Measurements from ENCODE around the gene RB1.

The RB1 gene

DNA sequence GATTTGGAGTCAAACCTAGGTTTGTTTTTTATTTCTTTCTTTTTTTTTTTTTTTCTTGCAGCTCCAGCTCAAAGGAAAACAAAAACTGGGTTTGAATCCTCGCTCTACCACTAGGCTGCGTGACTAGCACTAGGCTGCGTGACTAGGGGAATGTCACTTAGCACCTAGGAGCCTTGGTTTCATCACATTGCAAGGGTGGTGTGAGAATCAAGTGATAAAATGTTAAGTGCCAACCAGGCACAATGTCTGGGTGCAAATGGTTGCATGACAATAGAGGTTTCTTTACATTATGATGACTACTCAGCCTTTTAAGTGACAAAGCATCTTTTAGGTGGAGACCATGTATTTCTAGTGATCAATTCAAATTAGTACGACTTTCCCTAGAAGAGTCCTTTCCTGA lies 201.5 kb downstream of the RB1 start:
- no peaks in the 10 kb centered on the region for H3K27me3 ChIP-seq (ENCODE audit: insufficient read depth, low read length)
- H3K4me3 ChIP-seq (ENCODE audit: low read length) = no peak overlapping the region
- H3K4me1 ChIP-seq (ENCODE audit: insufficient read depth, low read length) = no peaks in the 10 kb centered on the region
- peaks cover 12% of the 10 kb centered on the region for H3K36me3 ChIP-seq (ENCODE audit: insufficient read depth, low read length)
- no peak overlapping the region for H2AFZ ChIP-seq (ENCODE audit: low read depth, low read length)
- no peaks in the 10 kb centered on the region for H3K9me3 ChIP-seq (ENCODE audit: low read length)

DNA sequence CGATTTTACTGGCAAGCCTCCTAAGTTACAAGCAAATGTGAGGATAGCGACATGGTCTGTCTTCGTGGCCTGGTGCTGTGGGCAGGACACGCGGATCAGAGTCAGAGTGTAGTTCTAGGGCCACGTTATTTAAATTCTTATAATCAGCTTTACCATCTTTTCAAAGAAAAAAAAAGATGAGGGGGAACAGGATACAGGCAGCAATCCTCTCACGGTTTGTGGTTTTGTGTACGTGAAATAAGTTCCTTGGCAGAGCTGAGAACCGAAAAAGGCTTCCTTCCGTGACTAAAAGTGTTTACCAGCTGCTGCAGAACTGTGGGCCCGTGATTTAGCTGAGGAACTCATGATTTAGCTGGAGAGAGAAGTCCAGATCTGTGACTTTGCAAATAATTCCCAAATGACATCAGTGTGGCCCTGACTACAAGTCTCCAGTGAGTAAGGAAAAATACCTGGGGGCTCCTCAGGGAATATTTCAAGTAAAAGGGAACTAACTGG lies 202.1 kb downstream of the RB1 start:
- H2AFZ ChIP-seq (ENCODE audit: low read depth, low read length) = no peak overlapping the region
- H3K4me1 ChIP-seq (ENCODE audit: insufficient read depth, low read length) = no peaks in the 10 kb centered on the region
- H3K4me3 ChIP-seq (ENCODE audit: low read length) = no peak overlapping the region
- H3K27me3 ChIP-seq (ENCODE audit: insufficient read depth, low read length) = no peaks in the 10 kb centered on the region
- H3K9me3 ChIP-seq (ENCODE audit: low read length) = no peaks in the 10 kb centered on the region
- H3K36me3 ChIP-seq (ENCODE audit: insufficient read depth, low read length) = peaks cover 12% of the 10 kb centered on the region

DNA sequence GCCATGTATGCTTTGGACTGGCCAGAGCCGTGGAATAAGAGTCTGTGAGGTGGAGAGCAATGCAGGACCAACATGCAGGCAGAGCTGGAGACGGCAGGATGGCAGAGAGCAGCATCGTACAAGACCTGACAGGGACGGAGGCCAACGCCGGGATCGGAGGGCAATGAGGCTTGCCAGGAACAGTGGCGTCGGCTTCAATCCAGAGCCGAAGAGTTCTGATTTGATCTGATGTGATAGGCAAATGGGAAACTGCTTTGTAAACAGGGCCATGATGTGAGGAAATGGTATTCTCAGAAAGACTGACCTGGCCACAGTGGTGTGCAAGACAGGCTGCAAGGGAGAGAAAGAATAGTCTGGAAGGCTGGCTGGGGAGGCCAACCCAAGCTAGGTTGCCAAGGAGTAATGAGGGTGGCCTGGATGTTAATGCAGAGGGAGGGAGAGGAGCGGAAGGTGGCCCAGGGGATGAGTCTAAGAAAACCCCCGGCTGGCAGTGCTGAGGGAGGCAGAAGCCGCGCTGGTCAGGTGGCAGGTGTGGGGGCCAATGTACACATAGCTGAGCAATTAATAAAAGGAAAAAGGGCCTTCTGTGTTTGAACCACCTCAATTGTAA lies 202.6 kb downstream of the RB1 start:
- H3K4me1 ChIP-seq (ENCODE audit: insufficient read depth, low read length) = no peaks in the 10 kb centered on the region
- H3K9me3 ChIP-seq (ENCODE audit: low read length) = no peaks in the 10 kb centered on the region
- no peaks in the 10 kb centered on the region for H3K27me3 ChIP-seq (ENCODE audit: insufficient read depth, low read length)
- no peak overlapping the region for H2AFZ ChIP-seq (ENCODE audit: low read depth, low read length)
- no peak overlapping the region for H3K4me3 ChIP-seq (ENCODE audit: low read length)
- H3K36me3 ChIP-seq (ENCODE audit: insufficient read depth, low read length) = peaks cover 11% of the 10 kb centered on the region

DNA sequence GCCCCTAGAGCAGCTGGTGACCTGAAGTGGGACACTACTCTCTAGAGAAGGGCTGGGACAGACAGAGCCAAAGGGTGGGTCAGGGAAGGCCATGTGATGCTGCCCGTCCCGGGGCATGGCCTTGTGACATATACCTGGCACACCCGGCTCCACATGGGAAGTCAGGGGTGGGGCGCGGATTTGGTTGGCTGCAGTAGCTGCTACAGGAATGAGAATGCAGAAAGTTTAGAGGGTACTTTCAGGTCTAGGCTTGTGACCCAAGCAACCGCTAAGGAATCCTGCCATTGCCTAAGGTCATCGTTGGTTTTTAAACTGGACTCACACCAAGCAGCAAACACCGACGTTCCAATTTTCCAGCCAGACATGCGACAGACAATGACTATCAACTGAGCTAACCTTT lies 203.5 kb downstream of the RB1 start:
- H3K4me1 ChIP-seq (ENCODE audit: insufficient read depth, low read length) = no peaks in the 10 kb centered on the region
- H3K27me3 ChIP-seq (ENCODE audit: insufficient read depth, low read length) = no peaks in the 10 kb centered on the region
- H2AFZ ChIP-seq (ENCODE audit: low read depth, low read length) = no peak overlapping the region
- H3K4me3 ChIP-seq (ENCODE audit: low read length) = no peak overlapping the region
- no peaks in the 10 kb centered on the region for H3K9me3 ChIP-seq (ENCODE audit: low read length)
- H3K36me3 ChIP-seq (ENCODE audit: insufficient read depth, low read length) = peaks cover 13% of the 10 kb centered on the region

DNA sequence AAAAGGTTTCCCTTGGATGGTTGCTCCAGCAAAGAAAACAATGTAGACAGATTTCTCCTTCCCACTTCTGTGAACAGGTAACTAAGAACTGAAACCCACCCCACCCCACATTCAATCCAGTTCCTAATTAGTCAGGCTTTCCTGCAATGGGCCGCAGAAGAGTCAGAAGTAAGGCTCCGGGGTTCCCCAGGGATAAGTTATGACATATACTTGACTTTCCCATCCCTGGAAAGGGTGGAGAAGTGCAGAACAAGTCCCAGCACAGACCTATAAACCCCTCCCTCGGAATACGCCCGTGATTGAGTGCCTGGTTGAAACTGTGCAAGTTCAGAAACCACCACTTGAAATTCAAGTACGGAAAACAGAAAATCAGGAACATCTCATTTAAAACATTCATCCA lies 204.5 kb downstream of the RB1 start:
- H3K9me3 ChIP-seq (ENCODE audit: low read length) = no peaks in the 10 kb centered on the region
- no peaks in the 10 kb centered on the region for H3K27me3 ChIP-seq (ENCODE audit: insufficient read depth, low read length)
- no peak overlapping the region for H2AFZ ChIP-seq (ENCODE audit: low read depth, low read length)
- H3K36me3 ChIP-seq (ENCODE audit: insufficient read depth, low read length) = peaks cover 13% of the 10 kb centered on the region
- no peaks in the 10 kb centered on the region for H3K4me1 ChIP-seq (ENCODE audit: insufficient read depth, low read length)
- no peak overlapping the region for H3K4me3 ChIP-seq (ENCODE audit: low read length)

- Histone ChIP-seq H3K9me3 (ENCODE audit: low read length) (no peaks in the 10 kb centered on the region), H3K4me3 (ENCODE audit: low read length) (no peak overlapping the region), H3K36me3 (ENCODE audit: insufficient read depth, low read length) (peaks cover 13% of the 10 kb centered on the region), H3K27me3 (ENCODE audit: insufficient read depth, low read length) (no peaks in the 10 kb centered on the region), H3K4me1 (ENCODE audit: insufficient read depth, low read length) (no peaks in the 10 kb centered on the region), H2AFZ (ENCODE audit: low read depth, low read length) (no peak overlapping the region)
Measured at GRCh38 chr13:48510698-48511097, 207.1 kb downstream of the RB1 start.

DNA sequence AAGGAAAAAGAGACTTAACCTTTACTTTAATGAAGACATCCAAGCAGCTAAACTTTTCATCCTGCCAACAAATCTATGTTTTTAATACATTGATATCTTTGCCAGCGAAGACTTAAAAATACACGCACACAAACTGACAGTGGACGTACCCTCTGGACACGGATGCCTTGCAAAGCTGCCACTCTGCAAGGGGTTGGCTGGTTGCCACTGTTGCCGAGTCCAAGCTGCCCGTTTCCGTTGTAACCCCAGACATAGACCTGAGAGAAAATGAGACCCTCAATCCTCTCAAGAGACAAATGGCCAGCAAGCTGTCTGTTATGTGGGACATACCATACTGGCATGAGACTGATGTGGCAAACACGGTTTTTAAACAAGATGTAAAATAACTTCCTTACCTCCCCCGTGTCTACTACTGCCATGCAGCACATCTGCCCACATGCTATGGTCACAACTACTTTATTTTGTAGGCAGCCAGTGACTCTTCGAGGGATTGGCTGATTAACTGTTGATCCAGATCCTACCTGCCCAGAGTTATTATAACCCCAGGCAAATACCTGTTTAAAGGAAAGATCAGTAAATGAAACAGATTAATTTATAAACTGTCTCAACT lies 208.2 kb downstream of the RB1 start:
- H3K9me3 ChIP-seq (ENCODE audit: low read length) = no peaks in the 10 kb centered on the region
- peaks cover 9% of the 10 kb centered on the region for H3K36me3 ChIP-seq (ENCODE audit: insufficient read depth, low read length)
- H3K4me3 ChIP-seq (ENCODE audit: low read length) = no peak overlapping the region
- no peaks in the 10 kb centered on the region for H3K4me1 ChIP-seq (ENCODE audit: insufficient read depth, low read length)
- H2AFZ ChIP-seq (ENCODE audit: low read depth, low read length) = no peak overlapping the region
- no peaks in the 10 kb centered on the region for H3K27me3 ChIP-seq (ENCODE audit: insufficient read depth, low read length)

GRCh38 chr13:48514793-48515192 lies 211.2 kb downstream of the RB1 start:
- Histone ChIP-seq H3K27me3 (ENCODE audit: insufficient read depth, low read length) (no peaks in the 10 kb centered on the region), H3K4me1 (ENCODE audit: insufficient read depth, low read length) (no peaks in the 10 kb centered on the region), H3K4me3 (ENCODE audit: low read length) (no peak overlapping the region)

DNA sequence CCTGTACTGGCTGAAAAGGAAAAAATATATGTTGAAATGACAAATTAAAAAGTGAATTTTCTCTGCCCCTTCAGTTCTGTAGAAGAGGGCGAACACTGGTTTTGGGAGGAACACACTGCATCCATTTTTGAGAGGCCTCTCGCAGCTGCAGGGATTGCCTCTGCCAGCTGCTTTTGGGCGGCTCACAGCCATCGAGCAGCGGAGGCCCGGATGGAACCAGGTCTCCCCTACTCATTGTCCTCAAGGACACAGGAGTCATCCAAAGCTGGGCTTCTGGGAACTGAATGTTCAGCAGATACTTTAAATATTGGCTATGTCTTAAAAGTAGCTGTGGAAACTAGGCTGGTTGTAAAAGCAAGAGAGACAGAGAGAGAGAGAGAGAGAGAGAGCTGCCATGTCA lies 212.2 kb downstream of the RB1 start:
- Histone ChIP-seq H3K9me3 (ENCODE audit: low read length) (no peaks in the 10 kb centered on the region), H3K4me3 (ENCODE audit: low read length) (no peak overlapping the region), H2AFZ (ENCODE audit: low read depth, low read length) (no peak overlapping the region), H3K4me1 (ENCODE audit: insufficient read depth, low read length) (peaks cover 4% of the 10 kb centered on the region), H3K36me3 (ENCODE audit: insufficient read depth, low read length) (peaks cover 4% of the 10 kb centered on the region), H3K27me3 (ENCODE audit: insufficient read depth, low read length) (no peaks in the 10 kb centered on the region)

More at GRCh38 chr13:48514793-48515192, 211.2 kb downstream of the RB1 start:
- Histone ChIP-seq H3K9me3 (ENCODE audit: low read length) (no peaks in the 10 kb centered on the region), H2AFZ (ENCODE audit: low read depth, low read length) (no peak overlapping the region), H3K36me3 (ENCODE audit: insufficient read depth, low read length) (peaks cover 4% of the 10 kb centered on the region)

DNA sequence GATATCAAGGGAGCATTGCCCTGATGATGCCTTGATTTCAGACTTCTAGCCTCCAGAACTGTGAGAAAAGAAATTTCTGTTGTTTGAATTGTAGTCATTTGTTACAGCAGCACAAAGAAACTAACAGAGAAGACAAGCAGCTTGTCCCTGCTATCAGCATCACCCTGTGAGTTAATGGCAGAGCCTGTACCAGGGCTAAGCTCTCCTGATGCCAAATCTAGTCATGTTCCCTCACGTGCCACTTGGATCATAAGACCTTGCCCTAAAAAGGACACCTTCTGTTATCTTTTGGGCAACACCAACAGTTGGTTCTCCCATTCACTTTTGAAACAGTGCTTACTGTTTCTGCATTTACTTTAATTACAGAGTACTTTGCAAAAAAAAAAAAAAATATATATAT lies 214.5 kb downstream of the RB1 start:
- H3K4me3 ChIP-seq (ENCODE audit: low read length) = no peak overlapping the region
- no peak overlapping the region for H2AFZ ChIP-seq (ENCODE audit: low read depth, low read length)
- H3K27me3 ChIP-seq (ENCODE audit: insufficient read depth, low read length) = no peaks in the 10 kb centered on the region
- H3K4me1 ChIP-seq (ENCODE audit: insufficient read depth, low read length) = peaks cover 4% of the 10 kb centered on the region
- no peaks in the 10 kb centered on the region for H3K9me3 ChIP-seq (ENCODE audit: low read length)
- H3K36me3 ChIP-seq (ENCODE audit: insufficient read depth, low read length) = peaks cover 8% of the 10 kb centered on the region

GRCh38 chr13:48526286-48526685 lies 222.7 kb downstream of the RB1 start:
- Histone ChIP-seq H3K36me3 (ENCODE audit: insufficient read depth, low read length) (peaks cover 8% of the 10 kb centered on the region), H3K4me1 (ENCODE audit: insufficient read depth, low read length) (peaks cover 2% of the 10 kb centered on the region), H3K9me3 (ENCODE audit: low read length) (no peaks in the 10 kb centered on the region), H3K27me3 (ENCODE audit: insufficient read depth, low read length) (no peaks in the 10 kb centered on the region), H2AFZ (ENCODE audit: low read depth, low read length) (no peak overlapping the region), H3K4me3 (ENCODE audit: low read length) (no peak overlapping the region)

- Histone ChIP-seq H3K9me3 (ENCODE audit: low read length) (no peaks in the 10 kb centered on the region), H3K4me3 (ENCODE audit: low read length) (no peak overlapping the region), H3K36me3 (ENCODE audit: insufficient read depth, low read length) (no peaks in the 10 kb centered on the region), H3K4me1 (ENCODE audit: insufficient read depth, low read length) (peaks cover 8% of the 10 kb centered on the region), H3K27me3 (ENCODE audit: insufficient read depth, low read length) (no peaks in the 10 kb centered on the region), H2AFZ (ENCODE audit: low read depth, low read length) (no peak overlapping the region)
Measured at GRCh38 chr13:48527955-48528354, 224.4 kb downstream of the RB1 start.

GRCh38 chr13:48528720-48529119 lies 225.2 kb downstream of the RB1 start:
- Histone ChIP-seq H3K9me3 (ENCODE audit: low read length) (no peaks in the 10 kb centered on the region), H2AFZ (ENCODE audit: low read depth, low read length) (no peak overlapping the region), H3K27me3 (ENCODE audit: insufficient read depth, low read length) (no peaks in the 10 kb centered on the region), H3K36me3 (ENCODE audit: insufficient read depth, low read length) (no peaks in the 10 kb centered on the region), H3K4me1 (ENCODE audit: insufficient read depth, low read length) (peaks cover 14% of the 10 kb centered on the region), H3K4me3 (ENCODE audit: low read length) (no peak overlapping the region)

DNA sequence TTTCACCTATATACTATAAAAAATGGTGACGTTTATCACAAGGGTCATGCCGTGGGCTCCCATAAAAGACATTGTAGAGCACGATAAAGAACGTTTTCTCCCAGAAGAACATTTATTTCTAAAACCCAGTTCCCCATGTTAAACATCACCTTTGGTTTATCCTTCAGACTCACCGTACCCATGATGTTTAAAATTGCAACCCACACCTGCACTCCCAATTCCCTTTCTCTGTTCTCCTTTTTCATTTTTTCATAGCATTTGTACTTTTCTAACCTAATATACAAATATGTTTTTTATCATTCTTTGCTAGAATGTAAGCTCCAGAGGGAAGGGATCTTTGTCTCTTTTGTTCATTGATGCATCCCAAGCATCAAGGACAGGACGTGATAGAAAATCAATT lies 227.3 kb downstream of the RB1 start:
- Histone ChIP-seq H3K4me3 (ENCODE audit: low read length) (no peak overlapping the region), H2AFZ (ENCODE audit: low read depth, low read length) (no peak overlapping the region)

More for the DNA sequence above, 227.3 kb downstream of the RB1 start:
- Histone ChIP-seq H3K9me3 (ENCODE audit: low read length) (no peaks in the 10 kb centered on the region), H3K27me3 (ENCODE audit: insufficient read depth, low read length) (no peaks in the 10 kb centered on the region), H3K36me3 (ENCODE audit: insufficient read depth, low read length) (no peaks in the 10 kb centered on the region), H3K4me1 (ENCODE audit: insufficient read depth, low read length) (peaks cover 14% of the 10 kb centered on the region)
